D721Med (cell line): ENCODE measurements around the gene BANF2.

Source experiments
- DNase-seq: peaks from one replicate; pipeline ENCODE4 v3.0.0; 2011; ENCODE audit warnings: low spot score; ENCODE audit not compliant: insufficient read length
- FAIRE-seq: peaks from 2 replicates; lab custom pipeline; 2011; peaks lifted over from hg19 to GRCh38; lab: Jason Lieb, UNC
- TF ChIP-seq, protein P1 (sequence below): IDR thresholded peaks from 2 replicates; pipeline ENCODE4 v1.5.1; 2012; ENCODE audit warnings: mild to moderate bottlenecking, control low read depth; ENCODE audit not compliant: insufficient read depth; ENCODE audit errors: missing control alignments

BANF2 gene

DNA sequence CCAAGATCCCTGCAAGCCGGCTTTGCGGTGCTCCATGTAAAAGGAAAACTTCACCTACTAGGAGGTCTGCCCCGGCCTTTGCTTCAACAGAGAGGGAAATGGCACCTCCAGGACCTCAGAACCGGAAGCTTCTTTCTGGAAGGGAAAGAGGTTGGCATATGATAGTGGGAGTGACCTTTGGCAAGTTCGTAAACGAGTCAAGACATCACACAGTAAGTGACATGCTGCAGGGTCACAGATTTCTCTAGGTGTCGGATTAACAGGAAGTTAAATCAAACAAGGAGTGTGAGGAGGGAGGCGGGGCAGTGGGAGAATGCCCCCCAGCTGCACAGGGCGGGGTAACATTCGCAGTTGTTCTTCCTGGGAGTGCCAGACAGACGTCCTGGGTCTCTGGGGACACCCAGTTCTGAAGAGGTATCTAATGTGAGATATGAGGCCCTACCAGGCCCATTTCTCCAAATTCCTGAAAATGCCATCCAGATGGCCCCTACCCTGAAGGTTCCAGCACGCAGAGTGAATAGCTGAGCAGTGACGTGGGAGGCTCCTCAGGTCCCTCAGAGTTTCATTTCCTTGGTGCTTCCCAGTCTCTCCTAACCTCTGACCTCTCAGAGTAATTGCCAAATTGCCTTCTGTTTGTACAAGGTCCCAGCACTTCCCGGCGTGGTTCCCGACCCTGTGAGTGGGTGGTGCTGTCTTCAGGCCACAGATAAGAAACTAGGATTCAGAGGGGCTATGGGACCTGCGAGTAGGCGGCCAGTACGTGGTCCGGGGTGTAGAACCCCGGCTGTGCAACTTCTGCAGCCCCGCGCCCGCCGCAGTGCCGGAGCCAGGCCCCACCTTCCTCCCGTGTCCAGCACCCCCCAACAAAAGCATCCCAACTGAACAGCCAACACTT is 19.6 kb upstream of the BANF2 start:
- FAIRE-seq (no peak), DNase-seq (no peak)
- TF ChIP-seq, protein P1, sequence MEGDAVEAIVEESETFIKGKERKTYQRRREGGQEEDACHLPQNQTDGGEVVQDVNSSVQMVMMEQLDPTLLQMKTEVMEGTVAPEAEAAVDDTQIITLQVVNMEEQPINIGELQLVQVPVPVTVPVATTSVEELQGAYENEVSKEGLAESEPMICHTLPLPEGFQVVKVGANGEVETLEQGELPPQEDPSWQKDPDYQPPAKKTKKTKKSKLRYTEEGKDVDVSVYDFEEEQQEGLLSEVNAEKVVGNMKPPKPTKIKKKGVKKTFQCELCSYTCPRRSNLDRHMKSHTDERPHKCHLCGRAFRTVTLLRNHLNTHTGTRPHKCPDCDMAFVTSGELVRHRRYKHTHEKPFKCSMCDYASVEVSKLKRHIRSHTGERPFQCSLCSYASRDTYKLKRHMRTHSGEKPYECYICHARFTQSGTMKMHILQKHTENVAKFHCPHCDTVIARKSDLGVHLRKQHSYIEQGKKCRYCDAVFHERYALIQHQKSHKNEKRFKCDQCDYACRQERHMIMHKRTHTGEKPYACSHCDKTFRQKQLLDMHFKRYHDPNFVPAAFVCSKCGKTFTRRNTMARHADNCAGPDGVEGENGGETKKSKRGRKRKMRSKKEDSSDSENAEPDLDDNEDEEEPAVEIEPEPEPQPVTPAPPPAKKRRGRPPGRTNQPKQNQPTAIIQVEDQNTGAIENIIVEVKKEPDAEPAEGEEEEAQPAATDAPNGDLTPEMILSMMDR = no peak

DNA sequence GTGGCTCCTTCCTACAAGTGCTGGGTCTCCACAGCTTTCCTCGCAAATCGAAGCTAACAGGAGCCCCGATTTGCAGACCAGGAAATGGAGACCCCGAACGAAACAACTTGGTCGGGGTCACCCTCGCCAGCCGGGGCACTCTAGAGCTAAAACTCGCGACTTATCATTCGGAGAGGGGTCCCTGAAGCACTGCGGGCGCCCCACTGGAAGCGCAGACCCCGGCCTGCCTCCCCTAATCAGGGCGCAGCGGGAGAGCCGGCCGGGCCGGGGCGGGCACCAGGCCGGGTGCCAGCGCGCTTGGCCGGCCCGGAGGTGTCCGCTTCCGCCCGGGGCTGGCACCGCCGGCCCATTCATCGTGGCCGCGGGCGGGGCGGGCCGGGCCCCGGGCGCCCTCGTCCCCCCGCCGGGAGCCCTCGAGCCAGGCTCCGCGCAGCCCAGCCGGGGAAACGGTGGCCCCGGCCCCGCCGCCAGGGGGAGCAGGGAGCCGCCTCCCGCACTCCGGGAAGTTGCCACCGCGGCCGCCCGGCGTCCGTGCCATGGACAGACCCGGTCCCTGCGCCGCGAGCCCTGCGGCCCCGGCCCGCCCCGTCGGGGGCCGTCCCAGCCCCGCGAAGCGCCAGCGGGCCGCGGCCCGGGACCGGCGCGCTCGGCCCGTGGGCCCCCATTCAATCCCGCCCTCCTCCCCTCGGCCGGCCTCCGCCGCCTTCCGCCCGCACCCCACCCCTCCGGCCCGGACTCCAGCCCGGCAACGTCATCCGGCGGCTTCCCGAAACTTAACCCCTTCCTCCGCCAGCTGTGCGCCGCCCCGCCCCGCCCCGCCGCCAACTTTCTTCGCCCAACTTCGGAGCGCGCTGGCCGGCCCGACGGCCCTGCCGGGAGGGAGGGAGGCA is 18.7 kb upstream of the BANF2 start:
- DNase-seq (peak; percentile 28), FAIRE-seq (no peak)

DNA sequence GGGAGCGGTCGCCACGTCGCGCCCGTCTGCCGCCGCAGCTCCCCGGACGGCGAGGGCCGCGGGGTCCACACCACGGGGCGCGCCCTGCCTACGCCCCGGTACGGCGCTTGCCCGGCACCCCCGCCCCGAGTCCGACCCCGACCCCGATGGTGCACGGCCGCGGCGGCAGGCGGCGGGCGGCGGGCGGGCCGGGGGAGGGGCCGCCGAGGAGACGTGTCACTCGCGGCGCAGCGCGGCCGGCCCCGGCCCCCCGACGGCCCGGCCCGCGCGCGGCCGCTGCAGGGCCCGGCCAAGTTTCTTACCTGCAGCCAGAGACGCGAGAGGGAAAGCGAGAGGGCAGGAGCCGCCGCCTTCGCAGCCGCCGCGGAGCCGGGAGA is 18.1 kb upstream of the BANF2 start:
- no peak for DNase-seq
- FAIRE-seq = no peak
- TF ChIP-seq, protein P1 = no peak

More for the DNA sequence above, 18.7 kb upstream of the BANF2 start:
- TF ChIP-seq, protein P1 = peak; percentile 51

DNA sequence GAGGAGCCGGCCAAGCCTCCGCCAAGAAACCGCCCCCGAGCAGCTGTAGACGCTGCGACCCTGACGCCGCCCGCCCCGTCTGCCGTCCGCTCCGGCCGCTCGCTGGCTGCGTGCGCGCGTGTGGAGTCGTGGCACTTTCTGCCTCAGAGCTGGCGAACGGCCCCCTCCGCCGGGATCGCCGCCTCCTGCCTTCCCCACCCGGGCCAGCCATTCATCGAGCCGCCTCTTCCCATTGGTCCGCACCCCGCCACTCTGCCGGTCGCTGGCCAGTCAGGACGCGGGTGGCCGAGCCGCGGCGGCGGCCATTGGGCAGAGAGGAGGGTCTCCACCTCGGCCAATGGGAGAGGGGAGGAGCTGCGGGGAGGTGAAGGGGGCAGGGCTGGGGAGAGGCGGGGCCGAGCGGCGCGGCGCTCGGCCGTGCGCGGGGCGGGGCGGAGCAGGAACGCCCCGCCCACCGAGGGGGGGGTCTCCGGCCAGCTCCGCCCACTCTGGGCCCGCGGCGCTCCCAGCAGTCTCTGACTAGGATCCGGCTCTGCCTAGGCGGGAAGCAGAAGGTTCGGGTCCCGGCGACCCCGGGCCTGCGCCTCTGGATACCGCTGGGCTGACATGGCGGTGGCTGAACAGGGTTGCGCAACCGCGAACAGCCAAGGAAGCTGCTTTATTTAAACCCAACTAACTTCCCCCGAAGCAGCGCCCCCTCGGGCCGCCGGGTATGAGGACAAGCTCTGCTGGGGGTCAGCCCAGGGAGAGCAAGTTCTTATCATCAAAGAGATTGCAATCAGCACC is 17.5 kb upstream of the BANF2 start, which contains the start of gene RRBP1:
RRBP1 (minus strand) TSS at position 140 of the 786 bp plus-strand sequence. CDS start 21,735 bp downstream, outside the sequence.
- TF ChIP-seq, protein P1 = peak; percentile 50
- no peak for FAIRE-seq

DNA sequence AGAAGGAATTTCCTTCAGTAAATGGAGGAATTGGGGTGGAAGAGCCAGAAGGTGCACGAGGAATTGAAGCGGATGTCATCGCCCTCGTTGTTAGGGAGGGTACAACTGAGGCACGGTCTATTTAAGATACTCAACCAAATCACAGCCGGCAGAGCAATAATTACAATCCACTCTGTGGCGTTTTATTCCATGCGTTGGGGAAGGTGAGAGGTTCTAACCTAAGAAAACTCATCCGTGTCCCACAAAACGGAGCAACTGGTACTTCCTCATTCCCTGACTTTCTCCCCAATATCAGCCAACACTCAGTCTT is 16.9 kb upstream of the BANF2 start:
- TF ChIP-seq, protein P1 = no peak
- FAIRE-seq = no peak
- no peak for DNase-seq

More for the DNA sequence above, 17.5 kb upstream of the BANF2 start, which contains the start of gene RRBP1:
- DNase-seq = peak; percentile 65

DNA sequence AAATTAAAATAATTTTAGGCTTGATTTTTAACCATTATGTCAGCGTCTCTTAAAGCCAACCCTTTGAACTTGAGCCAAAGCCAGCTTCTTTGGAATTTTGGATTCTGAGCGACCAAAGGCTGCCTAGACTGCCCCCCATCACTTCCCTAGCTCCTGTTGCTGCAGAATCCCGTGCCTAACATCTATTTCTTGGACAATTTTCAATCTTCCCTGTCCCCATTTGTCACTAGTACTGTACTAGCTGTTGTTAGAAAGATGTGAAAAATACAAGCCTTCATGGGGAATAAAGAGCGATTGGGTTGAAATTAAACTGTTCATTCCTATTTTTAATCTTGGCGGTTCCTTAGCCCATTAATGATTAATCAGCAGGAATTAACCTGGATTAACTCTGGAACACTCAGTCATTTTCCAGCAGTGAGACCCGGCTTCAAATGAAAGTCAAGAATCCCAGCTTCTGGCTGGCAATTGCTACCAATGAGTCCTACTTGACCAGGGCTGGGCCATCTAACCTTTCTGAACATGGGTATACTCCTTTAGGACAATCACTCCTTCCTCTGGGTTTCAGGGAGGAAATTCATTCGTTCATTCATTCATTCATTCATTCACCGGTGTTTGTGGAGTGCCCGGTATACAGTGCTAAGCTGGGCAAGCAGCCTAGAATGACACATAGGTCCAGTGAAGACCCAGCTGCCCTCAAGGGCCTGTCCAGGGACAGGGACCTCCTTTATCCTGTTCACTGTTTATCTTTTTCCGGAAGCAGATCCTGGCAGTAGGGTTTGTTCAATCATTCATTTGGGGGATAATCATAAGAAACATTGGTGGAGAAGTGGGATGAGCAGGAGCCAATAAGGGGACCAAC is 16.3 kb upstream of the BANF2 start:
- FAIRE-seq (no peak), DNase-seq (no peak)

More for the DNA sequence above, 16.3 kb upstream of the BANF2 start:
- TF ChIP-seq, protein P1 = no peak
